ENCODE data around the gene PPP1R12C. TPM values are rescaled to one million over a fixed set of nuclear protein-coding genes. Genes with fewer than 3 reads are reported as not detected.
A peak's percentile ranks its signal among the peaks of the same experiment; 100 is the strongest.
"Not testable (repeated sequence)": the region's sequence is repeated elsewhere in the genome, so short reads cannot be mapped to it uniquely, and the experiment has no call there.

The PPP1R12C gene
- total and polyA plus RNA-seq, 2 donors from 2014 or later: 89.0 to 146 TPM

- H3K9me3 ChIP-seq (ENCODE audit: control insufficient read depth in 2 of 3, insufficient read depth in 1 of 3, low read length in 3 of 3): no peaks in the 10 kb centered on the region
- peak overlapping the region in 2 of 3 donors; percentile 26 to 37 for H3K4me3 ChIP-seq (ENCODE audit: low read length in 3 of 3)
- TF ChIP-seq CTCF (IDR thresholded peaks at IDR 0.05; ENCODE audit: borderline replicate concordance, extremely low read depth, insufficient read depth): no peak
- H3K9ac ChIP-seq (ENCODE audit: low read length in 3 of 3): peak overlapping the region in 2 of 3 donors; percentile 15 to 38
- no peaks in the 10 kb centered on the region for H3K36me3 ChIP-seq (ENCODE audit: control insufficient read depth in 2 of 3, insufficient read depth in 3 of 3, low read length in 3 of 3)
- FAIRE-seq (no peak), DNase-seq (peak; percentile 52 to 88 (median 58))
- H3K4me1 ChIP-seq (ENCODE audit: control insufficient read depth in 2 of 3, insufficient read depth in 2 of 3, low read depth in 1 of 3, low read length in 3 of 3): peaks cover 0 to 4% (median 0%) of the 10 kb centered on the region in 3 donors
- H3K27me3 ChIP-seq (ENCODE audit: control insufficient read depth, insufficient read depth, low read length): peaks cover 5% of the 10 kb centered on the region
- intact Hi-C loops (cut with DNase I): no loop called here
- peak overlapping the region in 1 of 2 donors; percentile 8 for H3K27ac ChIP-seq (ENCODE audit: low read depth in 2 of 2, low read length in 2 of 2)
Observed at GRCh38 chr19:55068950-55069864, 48.2 kb downstream of the PPP1R12C start.

- no peaks in the 10 kb centered on the region for H3K9me3 ChIP-seq (ENCODE audit: control insufficient read depth in 2 of 3, insufficient read depth in 1 of 3, low read length in 3 of 3)
- peaks cover 5% of the 10 kb centered on the region for H3K27me3 ChIP-seq (ENCODE audit: control insufficient read depth, insufficient read depth, low read length)
- H3K4me3 ChIP-seq (ENCODE audit: low read length in 3 of 3): no peak overlapping the region
- FAIRE-seq: no peak
- DNase-seq: no peak
- intact Hi-C loops (cut with DNase I): no loop called here
- H3K27ac ChIP-seq (ENCODE audit: low read depth in 2 of 2, low read length in 2 of 2): no peak overlapping the region
- peaks cover 0 to 4% (median 0%) of the 10 kb centered on the region in 3 donors for H3K4me1 ChIP-seq (ENCODE audit: control insufficient read depth in 2 of 3, insufficient read depth in 2 of 3, low read depth in 1 of 3, low read length in 3 of 3)
- H3K36me3 ChIP-seq (ENCODE audit: control insufficient read depth in 2 of 3, insufficient read depth in 3 of 3, low read length in 3 of 3): no peaks in the 10 kb centered on the region
- no peak overlapping the region for H3K9ac ChIP-seq (ENCODE audit: low read length in 3 of 3)
- no peak for TF ChIP-seq CTCF (IDR thresholded peaks at IDR 0.05; ENCODE audit: borderline replicate concordance, extremely low read depth, insufficient read depth)
Observed at GRCh38 chr19:55067869-55068268, 49.6 kb downstream of the PPP1R12C start.

GRCh38 chr19:55066107-55066709 lies 51.2 kb downstream of the PPP1R12C start:
- H3K4me3 ChIP-seq (ENCODE audit: low read length in 3 of 3): no peak overlapping the region
- FAIRE-seq: no peak
- H3K9me3 ChIP-seq (ENCODE audit: control insufficient read depth in 2 of 3, insufficient read depth in 1 of 3, low read length in 3 of 3): no peaks in the 10 kb centered on the region
- H3K27ac ChIP-seq (ENCODE audit: low read depth in 2 of 2, low read length in 2 of 2): no peak overlapping the region
- no peaks in the 10 kb centered on the region for H3K36me3 ChIP-seq (ENCODE audit: control insufficient read depth in 2 of 3, insufficient read depth in 3 of 3, low read length in 3 of 3)
- intact Hi-C loops (cut with DNase I): no loop called here
- DNase-seq: no peak
- TF ChIP-seq CTCF (IDR thresholded peaks at IDR 0.05; ENCODE audit: borderline replicate concordance, extremely low read depth, insufficient read depth): no peak
- peaks cover 0 to 8% (median 0%) of the 10 kb centered on the region in 3 donors for H3K4me1 ChIP-seq (ENCODE audit: control insufficient read depth in 2 of 3, insufficient read depth in 2 of 3, low read depth in 1 of 3, low read length in 3 of 3)
- no peak overlapping the region for H3K9ac ChIP-seq (ENCODE audit: low read length in 3 of 3)
- H3K27me3 ChIP-seq (ENCODE audit: control insufficient read depth, insufficient read depth, low read length): peaks cover 5% of the 10 kb centered on the region

GRCh38 chr19:55065516-55065915 lies 51.9 kb downstream of the PPP1R12C start:
- H3K9ac ChIP-seq (ENCODE audit: low read length in 3 of 3); FAIRE-seq; intact Hi-C loops (cut with DNase I): not testable (repeated sequence)

More at GRCh38 chr19:55065516-55065915, 51.9 kb downstream of the PPP1R12C start:
- not testable (repeated sequence) for H3K9me3 ChIP-seq (ENCODE audit: control insufficient read depth in 2 of 3, insufficient read depth in 1 of 3, low read length in 3 of 3); H3K27me3 ChIP-seq (ENCODE audit: control insufficient read depth, insufficient read depth, low read length); H3K27ac ChIP-seq (ENCODE audit: low read depth in 2 of 2, low read length in 2 of 2); DNase-seq; H3K36me3 ChIP-seq (ENCODE audit: control insufficient read depth in 2 of 3, insufficient read depth in 3 of 3, low read length in 3 of 3); H3K4me1 ChIP-seq (ENCODE audit: control insufficient read depth in 2 of 3, insufficient read depth in 2 of 3, low read depth in 1 of 3, low read length in 3 of 3); H3K4me3 ChIP-seq (ENCODE audit: low read length in 3 of 3)
